Omental fat pad (tissue), 4 donors: ENCODE data around the gene APBA2. TPM values are rescaled to one million over a fixed set of nuclear protein-coding genes. Genes with fewer than 3 reads are reported as not detected.

Experiments
- ATAC-seq: fragments of 150-250 bp; one replicate; pipeline ENCODE4 v1.9.1; 2016; ENCODE audit warnings: mild to moderate bottlenecking, moderate library complexity; ENCODE audit not compliant: low FRiP score
- DNase-seq: peaks from one replicate; pipeline ENCODE4 v3.0.0-alpha.2; 2019; ENCODE audit warnings: low spot score
- total RNA-seq, 4 donors: library from RNA; depleted of rRNA; stranded (reverse); fragments of >200 nt; gene quantifications; one replicate each; pipeline ENCODE4 v1.1.0, GENCODE V29; 2016
- TF ChIP-seq, protein P1 (sequence below), 3 donors: fragments of 450-650 bp; IDR thresholded peaks; one replicate each; pipeline ENCODE4 v1.5.1; 2016 to 2017; ENCODE audit warnings: antibody characterized with exemption in 3 of 3, mild to moderate bottlenecking in 3 of 3, moderate library complexity in 2 of 3

Gene APBA2
- total RNA-seq, 4 donors from 2014 or later = 0.93 to 4.3 (median 2.6) TPM

DNA sequence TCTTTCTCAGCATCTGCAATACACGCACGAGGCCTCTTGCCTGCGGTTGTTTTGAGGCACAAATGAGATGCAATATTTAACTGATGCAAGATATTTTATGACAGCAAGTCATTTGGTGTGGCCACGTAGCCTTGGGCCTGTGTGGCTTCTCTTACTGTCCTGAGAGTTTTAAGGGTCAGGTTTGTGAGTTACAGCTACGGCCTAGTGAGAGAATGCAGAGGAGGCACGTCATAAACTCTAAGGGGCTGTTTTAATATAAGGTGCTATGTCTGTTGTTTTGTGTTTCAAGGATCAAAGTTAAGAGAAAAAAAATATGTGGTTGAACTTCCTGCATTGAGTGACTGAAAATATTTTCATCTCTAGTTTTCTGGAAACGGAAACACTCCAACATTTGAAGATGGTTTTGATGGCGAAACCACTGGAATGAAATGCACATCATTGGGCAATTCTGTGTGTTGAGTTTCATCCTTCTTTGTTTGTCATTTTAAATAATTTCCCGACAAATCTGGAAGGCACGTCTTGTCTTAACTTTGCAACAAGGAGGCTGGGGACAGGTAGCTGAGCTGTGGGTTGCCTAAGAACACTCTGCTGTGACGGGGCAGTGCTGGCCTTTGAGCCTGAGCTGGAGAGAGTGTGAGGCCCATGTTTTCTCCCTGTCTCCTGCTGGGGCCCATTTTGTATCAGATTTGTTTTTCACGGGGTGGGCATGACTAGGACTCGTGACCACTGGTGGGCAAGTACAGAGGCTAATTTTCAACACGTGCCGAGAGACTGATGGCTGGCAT, 5.1 kb downstream of the APBA2 start:
- TF ChIP-seq, protein P1, sequence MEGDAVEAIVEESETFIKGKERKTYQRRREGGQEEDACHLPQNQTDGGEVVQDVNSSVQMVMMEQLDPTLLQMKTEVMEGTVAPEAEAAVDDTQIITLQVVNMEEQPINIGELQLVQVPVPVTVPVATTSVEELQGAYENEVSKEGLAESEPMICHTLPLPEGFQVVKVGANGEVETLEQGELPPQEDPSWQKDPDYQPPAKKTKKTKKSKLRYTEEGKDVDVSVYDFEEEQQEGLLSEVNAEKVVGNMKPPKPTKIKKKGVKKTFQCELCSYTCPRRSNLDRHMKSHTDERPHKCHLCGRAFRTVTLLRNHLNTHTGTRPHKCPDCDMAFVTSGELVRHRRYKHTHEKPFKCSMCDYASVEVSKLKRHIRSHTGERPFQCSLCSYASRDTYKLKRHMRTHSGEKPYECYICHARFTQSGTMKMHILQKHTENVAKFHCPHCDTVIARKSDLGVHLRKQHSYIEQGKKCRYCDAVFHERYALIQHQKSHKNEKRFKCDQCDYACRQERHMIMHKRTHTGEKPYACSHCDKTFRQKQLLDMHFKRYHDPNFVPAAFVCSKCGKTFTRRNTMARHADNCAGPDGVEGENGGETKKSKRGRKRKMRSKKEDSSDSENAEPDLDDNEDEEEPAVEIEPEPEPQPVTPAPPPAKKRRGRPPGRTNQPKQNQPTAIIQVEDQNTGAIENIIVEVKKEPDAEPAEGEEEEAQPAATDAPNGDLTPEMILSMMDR (IDR thresholded peaks at IDR 0.05) = no peak
- DNase-seq = no peak

DNA sequence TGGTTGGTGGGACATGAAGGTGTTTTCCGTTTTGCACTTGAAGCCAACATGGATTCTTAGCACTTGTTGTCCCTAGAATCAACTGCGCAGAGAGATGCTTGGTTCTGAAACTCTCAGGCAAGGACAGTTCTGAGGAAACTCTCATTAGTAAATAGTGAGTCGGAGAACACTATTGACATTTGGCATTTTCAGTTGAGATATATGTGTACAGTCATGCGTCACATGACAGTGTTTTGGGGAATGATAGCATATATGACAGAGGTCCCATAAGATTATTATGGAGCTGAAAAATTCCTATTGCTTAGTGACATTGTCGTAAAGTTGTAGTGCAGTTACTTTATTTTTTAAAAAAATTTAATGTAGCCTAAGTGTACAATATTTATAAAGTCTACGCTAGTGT, 5.8 kb downstream of the APBA2 start:
- ATAC-seq (no peak), DNase-seq (no peak)
- TF ChIP-seq, protein P1 (IDR thresholded peaks at IDR 0.05) = no peak

More for the DNA sequence above, 5.1 kb downstream of the APBA2 start:
- no peak for ATAC-seq

DNA sequence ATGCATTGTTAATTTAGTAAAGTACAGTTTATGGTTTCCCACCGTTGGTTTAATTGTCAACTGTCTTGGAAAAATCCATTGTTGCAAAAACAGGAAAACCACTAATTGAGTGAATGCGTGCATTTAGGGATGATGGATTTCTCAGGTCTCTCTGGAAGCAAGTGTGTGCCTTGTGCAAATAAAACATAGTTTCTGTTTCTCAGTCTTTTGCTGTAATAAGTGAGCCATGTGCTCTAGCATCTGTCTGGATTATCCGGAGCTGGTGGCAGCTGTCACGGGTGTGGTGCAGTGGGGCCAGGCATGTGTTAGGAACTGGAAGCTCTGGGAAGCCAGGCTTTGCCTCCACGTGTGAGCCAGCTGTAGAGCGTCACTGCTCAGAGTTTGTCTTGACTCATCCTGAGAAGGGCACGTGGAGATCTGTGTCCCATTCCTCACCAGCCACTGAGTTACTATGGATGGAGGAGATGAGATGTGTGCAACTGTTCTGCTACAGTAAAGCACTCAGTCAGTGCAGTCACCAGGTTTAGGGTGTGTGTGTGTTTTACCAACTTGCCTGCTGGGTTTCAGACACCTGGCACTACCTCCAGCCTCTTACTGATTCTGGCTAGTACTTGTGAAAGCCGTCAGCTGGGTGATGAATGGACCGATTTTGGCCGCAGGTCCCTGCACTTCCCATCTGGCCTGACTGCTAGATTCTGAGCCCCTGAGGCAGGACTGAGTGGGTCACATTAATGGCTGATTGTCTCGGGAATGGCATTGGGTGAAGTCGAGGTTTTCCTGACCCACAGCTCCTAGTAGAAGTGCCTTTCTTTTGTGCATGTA, 7.2 kb downstream of the APBA2 start:
- no peak for ATAC-seq
- TF ChIP-seq, protein P1 (IDR thresholded peaks at IDR 0.05) = no peak
- DNase-seq = no peak

DNA sequence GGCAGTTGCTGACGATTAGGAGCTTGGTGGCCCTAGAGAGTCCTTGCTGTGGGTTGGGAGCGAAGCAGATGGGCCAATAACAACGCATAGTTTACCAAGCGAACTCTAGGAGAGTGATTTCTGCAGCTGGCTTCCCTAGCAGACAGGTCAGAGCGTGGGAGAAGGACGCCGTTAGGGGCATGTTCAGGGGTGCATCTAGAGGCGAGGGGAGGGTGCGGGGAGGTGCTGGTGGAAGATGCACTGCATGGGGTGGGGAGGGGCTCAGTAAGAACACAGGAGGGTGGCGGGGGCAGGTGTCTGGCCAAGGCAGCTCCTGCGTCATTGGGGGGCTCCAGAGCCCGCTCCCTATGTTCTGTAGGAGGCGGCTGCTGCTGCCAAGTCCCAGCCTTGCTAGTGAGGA, 8.9 kb downstream of the APBA2 start:
- ATAC-seq (no peak), DNase-seq (no peak)
- TF ChIP-seq, protein P1 (IDR thresholded peaks at IDR 0.05) = no peak

DNA sequence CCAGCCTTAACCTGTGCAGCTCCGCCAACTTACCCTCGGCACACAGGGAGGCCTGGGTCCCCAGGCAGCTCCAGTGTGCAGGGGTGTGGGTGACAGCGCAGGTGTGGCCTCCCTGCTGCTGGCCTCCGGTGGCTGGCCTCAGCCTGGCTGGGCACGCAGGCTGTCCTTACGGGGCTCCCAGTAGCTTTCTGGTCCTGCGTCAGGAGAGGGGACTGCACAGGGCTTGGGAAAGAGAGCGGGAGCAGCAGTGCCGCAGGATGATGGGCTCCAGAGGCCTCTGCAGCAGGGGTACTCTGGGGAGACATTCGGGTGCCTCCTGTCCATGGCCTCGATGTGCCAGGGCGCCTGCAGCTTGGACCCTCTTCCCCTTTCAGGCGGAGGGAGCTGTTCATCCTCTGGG, 9.4 kb downstream of the APBA2 start:
- no peak for ATAC-seq
- TF ChIP-seq, protein P1 (IDR thresholded peaks at IDR 0.05) = no peak
- DNase-seq = no peak

DNA sequence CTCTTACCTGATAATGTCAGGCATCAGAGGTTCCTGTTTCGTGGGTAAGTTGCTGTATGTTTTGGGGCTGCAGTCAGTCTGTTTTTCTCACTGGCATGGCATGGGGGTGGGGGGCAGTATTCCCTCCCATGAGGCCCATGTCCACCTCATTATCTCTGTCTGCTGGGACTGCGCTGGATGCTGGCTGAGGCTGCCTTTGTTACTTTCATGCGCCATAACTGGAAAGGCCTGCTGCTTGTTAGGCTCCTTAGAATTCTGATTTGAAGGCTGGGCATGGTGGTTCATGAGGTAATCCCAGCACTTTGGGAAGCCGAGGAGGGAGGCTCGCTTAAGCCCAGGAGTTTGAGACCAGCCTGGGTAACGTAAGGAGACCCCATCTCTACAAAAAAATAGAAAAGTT, 9.8 kb downstream of the APBA2 start:
- DNase-seq (no peak), ATAC-seq (no peak)
- TF ChIP-seq, protein P1 (IDR thresholded peaks at IDR 0.05) = no peak
